ENCODE measurements around the gene SMIM41.
"Not testable (repeated sequence)": the region's sequence is repeated elsewhere in the genome, so short reads cannot be mapped to it uniquely, and the experiment has no call there.

Gene SMIM41

GRCh38 chr12:52085682-52086180, 6.2 kb downstream of the SMIM41 start:
- no peak for DNase-seq (ENCODE audit: low read depth)

GRCh38 chr12:52086366-52086765, 6.9 kb downstream of the SMIM41 start:
- DNase-seq (ENCODE audit: low read depth), result no peak

GRCh38 chr12:52086944-52087835, 7.7 kb downstream of the SMIM41 start:
- DNase-seq (ENCODE audit: low read depth), result no peak

- DNase-seq (ENCODE audit: low read depth), result no peak
These were observed 8.7 kb downstream of the SMIM41 start for GRCh38 chr12:52087961-52088820.

- DNase-seq (ENCODE audit: low read depth), result no peak
These were observed 10.0 kb downstream of the SMIM41 start for GRCh38 chr12:52089491-52089890.

- no peak for DNase-seq (ENCODE audit: low read depth)
These were observed 10.8 kb downstream of the SMIM41 start for GRCh38 chr12:52090291-52090690.

GRCh38 chr12:52091061-52091460, 11.6 kb downstream of the SMIM41 start:
- DNase-seq (ENCODE audit: low read depth), result no peak

- no peak for DNase-seq (ENCODE audit: low read depth)
These were observed 12.4 kb downstream of the SMIM41 start for GRCh38 chr12:52091869-52092268.

- no peak for DNase-seq (ENCODE audit: low read depth)
These were observed 13.8 kb downstream of the SMIM41 start for GRCh38 chr12:52093346-52093745.

GRCh38 chr12:52096332-52097044, 17.0 kb downstream of the SMIM41 start:
- no peak for DNase-seq (ENCODE audit: low read depth)

GRCh38 chr12:52097045-52097666, 17.7 kb downstream of the SMIM41 start:
- DNase-seq (ENCODE audit: low read depth), result no peak

- not testable (repeated sequence) for DNase-seq (ENCODE audit: low read depth)
These were observed 25.1 kb downstream of the SMIM41 start for GRCh38 chr12:52104431-52105089.

GRCh38 chr12:52116222-52117125, 37.0 kb downstream of the SMIM41 start:
- DNase-seq (ENCODE audit: low read depth), result peak; percentile 46

- DNase-seq (ENCODE audit: low read depth), result not testable (repeated sequence)
These were observed 38.4 kb downstream of the SMIM41 start for GRCh38 chr12:52117806-52118475.

GRCh38 chr12:52119398-52120254, 40.1 kb downstream of the SMIM41 start:
- DNase-seq (ENCODE audit: low read depth), result no peak

GRCh38 chr12:52120951-52121823, 41.7 kb downstream of the SMIM41 start:
- no peak for DNase-seq (ENCODE audit: low read depth)

GRCh38 chr12:52121824-52122539, 42.5 kb downstream of the SMIM41 start:
- no peak for DNase-seq (ENCODE audit: low read depth)
